Heart right ventricle (tissue), 16 donors: ENCODE data around the gene TPRG1. TPM values are rescaled to one million over a fixed set of nuclear protein-coding genes. Genes with fewer than 3 reads are reported as not detected.

Source experiments
- ATAC-seq, 8 donors: fragments of 200-7000 bp; cut with Tn5 transposase; one replicate each; pipeline ENCODE4 v1.9.1; 2020; ENCODE audit warnings: mild to moderate bottlenecking in 8 of 8, moderate library complexity in 8 of 8, moderate number of reproducible peaks in 1 of 8
- DNase-seq, 2 donors: peaks; one replicate each; pipeline ENCODE4 v3.0.0-alpha.2; 2020
- H3K27ac ChIP-seq, 10 donors: fragments of 200-600 bp; sonication (generic) in 2 of 10; one replicate each; pipeline versions ENCODE4 v1.5.0 to v1.8.0; 2020 to 2022; ENCODE audit warnings: mild to moderate bottlenecking in 3 of 10
- H3K27me3 ChIP-seq, 7 donors: fragments of 200-600 bp; one replicate each; pipeline ENCODE4 v1.8.0; 2021 to 2022; ENCODE audit warnings: mild to moderate bottlenecking in 2 of 7
- H3K36me3 ChIP-seq, 9 donors: fragments of 200-600 bp; sonication (generic) in 1 of 9; one replicate each; pipeline versions ENCODE4 v1.5.0 to v1.8.0; 2020 to 2022; ENCODE audit warnings: mild to moderate bottlenecking in 2 of 9
- H3K4me1 ChIP-seq, 9 donors: fragments of 200-600 bp; sonication (generic) in 1 of 9; one replicate each; pipeline versions ENCODE4 v1.5.0 to v1.8.0; 2020 to 2022; ENCODE audit warnings: mild to moderate bottlenecking in 4 of 9
- H3K4me3 ChIP-seq, 10 donors: fragments of 200-600 bp; sonication (generic) in 2 of 10; one replicate each; pipeline versions ENCODE4 v1.5.0 to v1.8.0; 2020 to 2022; ENCODE audit warnings: mild to moderate bottlenecking in 7 of 10, moderate library complexity in 2 of 10
- H3K9me3 ChIP-seq, 11 donors: fragments of 200-600 bp in 10 of 11; sonication (generic) in 2 of 11; one replicate each; pipeline versions ENCODE4 v1.5.0 to v1.8.0; 2013 to 2022; ENCODE audit warnings: mild to moderate bottlenecking in 2 of 11, control low read depth in 1 of 11, moderate library complexity in 1 of 11
- WGBS, 2 donors: extraction: QIAGEN DNeasy Blood & Tissue Kit; methylation state at CpG; one replicate each; pipeline ENCODE4 v1.1.7; 2013; ENCODE audit warnings: inconsistent platforms in 1 of 2; 5-methylcytosine and 5-hydroxymethylcytosine counted together
- intact Hi-C, 10 donors: fragments of 100-400 bp; cut with DNase I; formaldehyde crosslinking; loops; one replicate each; pipeline versions ENCODE4 v1.11.1 to v1.14.2; 2022
- polyA plus RNA-seq, 2 donors: library from polyadenylated mRNA; stranded (reverse); fragments of 200-250 nt; gene quantifications; one replicate each; pipeline ENCODE4 v1.2.3, GENCODE V29; 2013
- total RNA-seq, 10 donors: library from RNA; stranded (reverse); fragmentation: NEBNext Ultra II Directional in 3 of 10; extraction: Animal tissue kit (Norgen Biotek cat#: 25700) in 3 of 10; gene quantifications; one replicate each; pipeline versions ENCODE4 v1.2.1 to v1.2.4, GENCODE V29; 2021 to 2023
- TF ChIP-seq, protein P1 (sequence below), 9 donors: fragments of 200-600 bp; sonication (generic) in 2 of 9; IDR thresholded peaks; one replicate each; pipeline versions ENCODE4 v1.5.0 to v1.8.0; 2021 to 2022; ENCODE audit warnings: antibody characterized with exemption in 9 of 9, mild to moderate bottlenecking in 5 of 9, moderate library complexity in 1 of 9
- donor health status: Arrhythmogenic right ventricular cardiomyopathy.
- donor health status: ischemic (EF 13 %, LVEDD 7.1; RV severe dilation, severe dysfunction).
- donor health status: healthy with polysubstance abuse.
- donor health status: DM: no; HTN: yes; CAD: no.
- donor health status: DM: no; HTN: no; CAD: no.
- donor health status: ischemic (EF 25% LVEDD 6.9; RV normal size, moderate dysfunction).
- donor health status: ischemic (EF 25% LVEDD 5.7; RV mildly dilated, moderate dysfunction).
- donor health status: healthy.
- donor health status: DM: yes; HTN: yes; CAD: no.
- donor health status: Ischemic cardiomyopathy.
- donor health status: ischemic (EF 35%, LVEDD 5.7; RV mildly dilated, moderate dysfunction).
- donor health status: nonischemic (EF 11% LVEDD 7.7; RV severe dilation, severe dysfunction).
- donor health status: DM: yes; HTN: yes; CAD: no.
- donor health status: PGD.
- donor health status: ischemic (EF 29% LVEDD 5.4; RV normal size, mild dysfunction).
- donor health status: nonischemic (EF 23%, LVEDD 6.1; RV moderate dilation, normal function).

The TPRG1 gene
- total and polyA plus RNA-seq, 12 donors = 0.62 to 3.1 (median 1.8) TPM

DNA sequence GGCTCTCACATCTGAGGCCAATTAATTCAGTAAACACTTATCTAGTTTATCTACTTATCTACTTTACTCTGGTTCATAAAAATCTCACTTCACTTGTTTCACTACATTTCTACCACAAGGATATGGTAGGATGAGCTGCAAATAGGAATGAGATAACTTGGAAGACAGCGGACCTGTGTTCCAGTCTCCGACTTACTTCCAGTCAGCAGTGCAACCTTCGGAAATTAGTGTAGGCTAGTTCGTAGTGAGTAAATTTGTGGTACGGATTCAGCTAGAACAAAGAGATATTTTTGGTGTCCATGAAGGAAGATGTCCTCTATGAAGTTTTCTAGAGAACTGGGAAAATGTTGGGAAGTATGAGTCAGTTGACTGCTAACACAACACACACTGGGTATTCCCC lies 66.3 kb downstream of the TPRG1 start:
- Histone ChIP-seq H3K9me3 (peaks cover 0 to 13% (median 1%) of the 10 kb centered on the region in 11 donors), H3K36me3 (no peaks in the 10 kb centered on the region), H3K4me3 (no peak overlapping the region), H3K27ac (no peak overlapping the region), H3K27me3 (no peaks in the 10 kb centered on the region), H3K4me1 (no peaks in the 10 kb centered on the region)
- intact Hi-C loops = loop anchor here in 1 of 10 donors (10.0 kb wide), 1 partner anchor 263 kb away; no protein-coding TSS in a partner anchor
- 93 to 95% methylated on average over 5 of the region's 5 CpGs for WGBS, 2 donors
- TF ChIP-seq, protein P1, sequence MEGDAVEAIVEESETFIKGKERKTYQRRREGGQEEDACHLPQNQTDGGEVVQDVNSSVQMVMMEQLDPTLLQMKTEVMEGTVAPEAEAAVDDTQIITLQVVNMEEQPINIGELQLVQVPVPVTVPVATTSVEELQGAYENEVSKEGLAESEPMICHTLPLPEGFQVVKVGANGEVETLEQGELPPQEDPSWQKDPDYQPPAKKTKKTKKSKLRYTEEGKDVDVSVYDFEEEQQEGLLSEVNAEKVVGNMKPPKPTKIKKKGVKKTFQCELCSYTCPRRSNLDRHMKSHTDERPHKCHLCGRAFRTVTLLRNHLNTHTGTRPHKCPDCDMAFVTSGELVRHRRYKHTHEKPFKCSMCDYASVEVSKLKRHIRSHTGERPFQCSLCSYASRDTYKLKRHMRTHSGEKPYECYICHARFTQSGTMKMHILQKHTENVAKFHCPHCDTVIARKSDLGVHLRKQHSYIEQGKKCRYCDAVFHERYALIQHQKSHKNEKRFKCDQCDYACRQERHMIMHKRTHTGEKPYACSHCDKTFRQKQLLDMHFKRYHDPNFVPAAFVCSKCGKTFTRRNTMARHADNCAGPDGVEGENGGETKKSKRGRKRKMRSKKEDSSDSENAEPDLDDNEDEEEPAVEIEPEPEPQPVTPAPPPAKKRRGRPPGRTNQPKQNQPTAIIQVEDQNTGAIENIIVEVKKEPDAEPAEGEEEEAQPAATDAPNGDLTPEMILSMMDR (IDR thresholded peaks at IDR 0.05) = no peak
- no peak for ATAC-seq
- no peak for DNase-seq

DNA sequence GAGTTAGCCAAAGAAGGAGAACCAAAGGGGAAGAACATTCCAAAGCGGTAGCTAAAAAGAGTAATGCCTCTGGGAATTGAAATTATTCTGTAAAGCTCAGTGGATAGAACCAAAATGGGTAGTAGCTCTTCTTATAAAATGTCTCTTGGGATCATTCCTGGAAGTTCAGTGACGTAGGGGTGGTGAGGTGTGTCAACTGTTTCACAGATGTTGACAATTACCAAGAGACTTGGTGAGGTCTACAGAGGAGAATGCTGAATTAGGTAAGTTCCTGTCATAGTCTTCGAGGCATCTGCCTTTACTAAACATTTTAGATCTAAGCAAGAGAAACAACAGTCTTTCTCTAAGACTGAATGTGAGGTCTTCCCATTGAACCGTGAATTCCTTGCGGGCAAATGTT lies 67.8 kb downstream of the TPRG1 start:
- DNase-seq = no peak
- Histone ChIP-seq H3K36me3 (no peaks in the 10 kb centered on the region), H3K27ac (no peak overlapping the region), H3K9me3 (peaks cover 0 to 23% (median 5%) of the 10 kb centered on the region in 11 donors), H3K4me3 (no peak overlapping the region), H3K4me1 (no peaks in the 10 kb centered on the region), H3K27me3 (no peaks in the 10 kb centered on the region)
- intact Hi-C loops = loop anchor here in 1 of 10 donors (10.0 kb wide), 1 partner anchor 265 kb away; no protein-coding TSS in a partner anchor
- 80 to 82% methylated on average over 5 of the region's 5 CpGs for WGBS, 2 donors
- TF ChIP-seq, protein P1 (IDR thresholded peaks at IDR 0.05) = no peak
- no peak for ATAC-seq

DNA sequence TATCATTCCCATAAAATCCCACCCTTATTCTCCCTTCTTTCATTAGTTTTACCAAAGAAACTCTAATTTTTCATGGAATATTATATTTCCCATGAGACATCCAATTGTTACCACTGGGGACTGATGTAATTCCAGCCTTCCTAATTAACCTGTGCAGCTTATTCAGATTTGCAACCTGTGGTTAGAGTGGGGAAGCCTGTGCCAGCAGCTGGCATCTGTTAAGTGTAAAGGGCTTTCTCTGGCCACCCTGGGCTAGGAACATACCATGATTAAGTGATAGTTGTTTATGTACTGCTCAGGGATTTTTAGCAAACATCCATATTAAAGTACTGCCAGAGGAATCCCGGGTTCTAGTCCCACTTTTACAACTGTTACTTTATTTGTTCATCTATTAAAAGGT lies 78.2 kb downstream of the TPRG1 start:
- Histone ChIP-seq H3K4me1 (no peaks in the 10 kb centered on the region), H3K36me3 (no peaks in the 10 kb centered on the region), H3K27ac (no peak overlapping the region), H3K9me3 (peaks cover 0 to 17% (median 0%) of the 10 kb centered on the region in 11 donors), H3K4me3 (no peak overlapping the region), H3K27me3 (no peaks in the 10 kb centered on the region)
- WGBS, 2 donors = 86% methylated on average over 1 of the region's 1 CpG
- intact Hi-C loops = no loop called here
- no peak for ATAC-seq
- DNase-seq = no peak
- TF ChIP-seq, protein P1 (IDR thresholded peaks at IDR 0.05) = no peak

DNA sequence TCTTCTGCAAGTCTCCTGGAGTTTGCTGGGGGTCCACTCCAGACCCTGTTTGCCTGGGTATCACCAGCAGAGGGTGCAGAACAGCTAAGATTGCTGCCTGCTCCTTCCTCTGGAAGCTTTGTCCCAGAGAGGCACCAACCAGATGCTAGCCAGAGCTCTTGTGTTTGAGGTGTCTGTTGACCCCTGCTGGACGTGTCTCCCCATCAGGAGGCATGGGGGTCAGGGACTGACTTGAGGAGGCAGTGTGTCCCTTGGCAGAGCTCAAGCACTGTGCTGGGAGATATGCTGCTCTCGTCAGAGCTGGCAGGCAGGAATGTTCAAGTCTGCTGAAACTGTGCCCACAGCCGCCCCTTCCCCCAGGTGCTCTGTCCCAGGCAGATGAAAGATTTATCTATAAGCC lies 86.5 kb downstream of the TPRG1 start:
- intact Hi-C loops = no loop called here
- H3K27ac ChIP-seq = no peak overlapping the region
- H3K9me3 ChIP-seq = peaks cover 0 to 17% (median 0%) of the 10 kb centered on the region in 11 donors
- no peak for DNase-seq
- peaks cover 0 to 14% (median 0%) of the 10 kb centered on the region in 9 donors for H3K4me1 ChIP-seq
- 59 to 64% methylated on average over 3 of the region's 3 CpGs for WGBS, 2 donors
- no peak for ATAC-seq
- H3K36me3 ChIP-seq = no peaks in the 10 kb centered on the region
- no peak overlapping the region for H3K4me3 ChIP-seq
- TF ChIP-seq, protein P1 (IDR thresholded peaks at IDR 0.05) = no peak
- no peaks in the 10 kb centered on the region for H3K27me3 ChIP-seq
